Coronary artery (tissue), 2 donors: ENCODE data around the gene IFIT1.

Experiments
- DNase-seq: peaks from one replicate; pipeline ENCODE4 v3.0.0-alpha.2; 2017; ENCODE audit warnings: low spot score
- H3K27ac ChIP-seq, 2 donors: fragments of 200-600 bp; sonication (generic); one replicate each; pipeline ENCODE4 v1.5.1; 2016 to 2019
- H3K4me3 ChIP-seq: fragments of 200-600 bp; sonication (generic); 2 replicates; pipeline ENCODE4 v1.5.1; 2016; ENCODE audit warnings: mild to moderate bottlenecking, moderate library complexity
- TF ChIP-seq, protein P1 (sequence below): fragments of 200-600 bp; sonication (generic); IDR thresholded peaks from one replicate; pipeline ENCODE4 v1.5.1; 2019; ENCODE audit warnings: antibody characterized with exemption

IFIT1 gene

DNA sequence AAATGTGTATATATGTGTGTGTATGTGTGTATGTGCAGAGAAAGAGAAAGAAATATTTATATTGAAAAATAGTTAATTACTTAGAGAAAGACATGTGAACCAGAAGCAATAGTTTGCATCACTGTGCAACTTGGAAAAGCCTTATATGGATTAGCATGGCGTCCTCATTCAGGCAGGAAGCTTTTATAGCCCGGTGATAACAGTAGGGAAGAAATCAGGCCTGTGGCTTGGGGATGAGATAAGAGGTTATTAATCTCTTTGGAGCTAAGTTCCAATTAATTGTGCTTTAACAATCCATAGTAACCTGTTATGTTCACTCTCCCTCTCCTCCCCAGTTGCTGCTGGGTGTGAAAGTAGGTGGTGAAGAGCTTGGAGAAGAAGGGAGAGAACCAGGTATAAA lies 58.5 kb downstream of the IFIT1 start:
- no peak overlapping the region for H3K27ac ChIP-seq
- TF ChIP-seq, protein P1, sequence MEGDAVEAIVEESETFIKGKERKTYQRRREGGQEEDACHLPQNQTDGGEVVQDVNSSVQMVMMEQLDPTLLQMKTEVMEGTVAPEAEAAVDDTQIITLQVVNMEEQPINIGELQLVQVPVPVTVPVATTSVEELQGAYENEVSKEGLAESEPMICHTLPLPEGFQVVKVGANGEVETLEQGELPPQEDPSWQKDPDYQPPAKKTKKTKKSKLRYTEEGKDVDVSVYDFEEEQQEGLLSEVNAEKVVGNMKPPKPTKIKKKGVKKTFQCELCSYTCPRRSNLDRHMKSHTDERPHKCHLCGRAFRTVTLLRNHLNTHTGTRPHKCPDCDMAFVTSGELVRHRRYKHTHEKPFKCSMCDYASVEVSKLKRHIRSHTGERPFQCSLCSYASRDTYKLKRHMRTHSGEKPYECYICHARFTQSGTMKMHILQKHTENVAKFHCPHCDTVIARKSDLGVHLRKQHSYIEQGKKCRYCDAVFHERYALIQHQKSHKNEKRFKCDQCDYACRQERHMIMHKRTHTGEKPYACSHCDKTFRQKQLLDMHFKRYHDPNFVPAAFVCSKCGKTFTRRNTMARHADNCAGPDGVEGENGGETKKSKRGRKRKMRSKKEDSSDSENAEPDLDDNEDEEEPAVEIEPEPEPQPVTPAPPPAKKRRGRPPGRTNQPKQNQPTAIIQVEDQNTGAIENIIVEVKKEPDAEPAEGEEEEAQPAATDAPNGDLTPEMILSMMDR: no peak

DNA sequence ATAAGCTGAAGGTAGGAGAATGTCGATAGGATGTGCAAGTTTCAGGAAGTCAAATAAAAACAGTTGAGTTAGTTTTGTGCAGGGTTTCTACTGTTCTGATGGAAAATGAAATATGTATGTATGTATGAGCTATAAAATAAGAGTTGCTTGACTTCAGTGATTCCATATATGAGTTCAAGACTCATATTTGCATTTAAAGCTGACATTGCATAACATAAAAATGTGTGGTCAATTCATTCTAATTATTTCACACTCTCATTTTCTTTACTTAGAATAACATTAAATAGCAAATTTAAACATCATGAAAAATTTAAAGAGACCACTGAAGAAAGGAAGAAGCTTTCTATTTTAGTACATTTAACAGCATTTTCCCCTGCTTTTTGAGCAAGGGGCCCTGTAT lies 59.8 kb downstream of the IFIT1 start:
- no peak for DNase-seq
- TF ChIP-seq, protein P1: no peak
- no peak overlapping the region for H3K4me3 ChIP-seq
- H3K27ac ChIP-seq: no peak overlapping the region

More for the DNA sequence above, 58.5 kb downstream of the IFIT1 start:
- no peak for DNase-seq
- no peak overlapping the region for H3K4me3 ChIP-seq

DNA sequence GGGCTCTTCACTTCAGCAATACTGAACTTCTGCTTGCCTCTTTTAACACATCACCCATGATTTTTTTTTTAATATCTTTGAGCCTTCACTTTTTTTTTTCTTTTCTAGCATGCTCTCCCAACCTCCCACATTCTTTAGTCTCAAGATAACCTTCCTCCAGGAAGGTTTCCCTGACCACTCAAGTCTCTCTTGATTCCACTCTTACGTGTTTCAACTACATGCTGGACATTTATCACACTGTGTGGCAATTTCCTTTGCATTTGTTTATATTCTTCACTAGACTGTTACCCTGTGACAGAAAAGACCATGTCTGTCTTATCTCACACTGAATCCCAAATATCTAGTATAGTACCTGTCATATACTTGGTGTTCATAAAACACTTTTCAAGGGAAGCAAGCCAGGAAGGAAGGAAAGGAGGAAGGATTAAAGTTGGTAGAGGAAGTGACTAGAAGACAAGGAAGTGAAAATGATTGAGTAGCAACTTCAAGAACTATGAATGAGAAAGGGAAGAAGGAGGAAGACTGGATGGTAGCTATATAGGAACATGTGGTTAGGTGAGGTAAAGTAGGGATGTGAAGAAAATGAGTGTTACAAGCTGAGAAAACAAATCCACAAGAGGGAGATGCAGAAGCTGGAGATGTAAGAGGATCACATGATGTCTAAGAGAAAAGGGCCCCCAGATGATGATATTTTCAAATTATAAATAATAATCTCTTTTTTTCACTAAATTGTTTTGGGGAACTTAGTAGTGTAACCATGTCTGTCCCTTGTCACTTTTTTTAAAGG lies 62.3 kb downstream of the IFIT1 start:
- no peak for DNase-seq
- TF ChIP-seq, protein P1: no peak
- Histone ChIP-seq H3K4me3 (no peak overlapping the region), H3K27ac (no peak overlapping the region)
